Measurements from ENCODE around the gene AIFM3.

The AIFM3 gene

DNA sequence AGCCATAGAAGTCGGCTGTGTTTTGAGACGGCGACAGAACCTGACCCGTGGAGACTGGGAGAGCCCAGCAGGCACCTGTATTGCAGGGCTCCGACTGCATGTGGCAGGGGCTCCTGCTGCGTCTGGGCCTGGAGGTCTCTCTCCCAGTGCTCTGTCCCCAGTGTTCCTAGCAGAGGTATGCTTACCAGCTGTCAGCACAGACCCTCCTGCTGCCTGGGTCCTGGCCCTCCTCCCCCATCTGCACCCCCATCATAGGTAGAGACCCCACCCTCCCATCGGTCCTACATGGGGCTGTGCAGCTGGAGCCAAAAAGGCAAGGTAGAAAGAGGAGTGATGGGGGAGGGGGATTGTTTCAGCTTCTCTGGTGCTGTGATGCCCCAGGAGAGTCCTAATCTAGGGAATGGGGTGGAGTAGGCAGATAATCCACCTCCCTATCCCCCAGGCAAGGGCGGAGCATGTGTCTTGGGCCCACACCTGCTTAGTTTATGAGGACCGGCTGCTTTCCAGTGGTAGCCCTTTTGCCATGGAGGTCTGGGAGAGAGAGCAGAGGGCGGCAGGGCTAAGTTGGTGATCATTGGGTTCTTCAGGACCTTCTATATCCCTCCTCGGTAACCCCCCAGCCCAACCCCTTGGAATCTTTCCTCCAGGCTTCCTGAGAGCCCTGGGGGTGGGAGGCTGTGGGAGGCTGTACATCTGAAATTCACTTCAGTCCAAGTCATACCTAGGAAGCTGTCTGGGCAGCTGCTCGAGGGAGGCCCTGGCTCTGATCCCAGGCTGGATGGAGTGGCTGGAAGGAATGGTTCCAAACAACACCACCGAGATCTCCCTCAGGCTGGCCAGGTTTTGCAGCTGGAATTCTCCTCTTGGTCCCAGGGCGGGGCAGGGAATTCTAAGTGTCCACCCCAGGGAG, 60.0 kb downstream of the AIFM3 start:
- no peak for DNase-seq (ENCODE audit: low spot score)

DNA sequence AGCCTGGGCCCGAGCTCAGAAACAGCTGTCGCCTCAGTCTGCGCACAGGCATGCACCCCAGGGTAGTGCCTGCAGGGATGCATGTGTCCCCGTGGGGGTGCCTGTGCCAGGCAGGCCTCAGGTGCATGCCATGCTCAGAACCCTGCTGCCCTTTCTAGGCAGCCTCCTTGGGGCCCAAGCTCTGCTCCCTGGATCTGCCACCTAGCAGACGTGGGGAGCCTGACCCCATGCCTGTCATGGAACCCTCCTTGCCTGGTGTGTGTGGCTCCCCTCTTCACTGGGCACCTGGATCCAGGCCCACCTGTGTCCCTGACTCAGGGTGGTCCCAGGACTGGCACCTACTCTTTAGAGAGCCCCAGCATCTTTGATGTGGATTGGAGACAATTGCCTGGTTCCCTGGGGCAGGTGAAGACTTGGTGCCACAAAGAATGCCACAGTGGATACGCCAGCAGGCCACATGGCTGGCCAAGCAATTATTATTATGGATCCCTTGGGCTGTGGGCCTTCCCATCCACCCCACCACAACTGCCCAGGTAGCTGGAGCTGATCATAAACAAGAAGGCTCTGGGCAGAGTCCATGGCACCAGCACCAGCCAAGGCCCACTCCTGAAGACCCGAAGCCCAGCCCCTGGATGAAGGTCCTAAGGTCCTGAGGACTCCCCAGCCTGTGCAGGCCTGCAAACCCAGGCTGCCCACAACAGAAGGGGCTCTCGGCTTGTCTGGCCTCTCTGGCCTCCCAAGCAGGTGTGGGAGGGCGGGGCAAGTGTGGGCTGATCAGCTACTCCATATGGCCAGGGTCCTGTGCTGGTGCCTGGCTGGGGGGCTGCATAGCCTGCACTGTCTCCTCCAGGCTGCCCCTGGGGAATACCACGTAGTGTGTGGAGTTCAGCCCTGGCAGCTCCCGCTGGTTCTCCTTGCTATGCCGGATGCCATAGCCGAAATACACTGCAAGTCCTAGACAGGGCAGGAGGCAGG, 61.5 kb downstream of the AIFM3 start:
- DNase-seq (ENCODE audit: low spot score): no peak

DNA sequence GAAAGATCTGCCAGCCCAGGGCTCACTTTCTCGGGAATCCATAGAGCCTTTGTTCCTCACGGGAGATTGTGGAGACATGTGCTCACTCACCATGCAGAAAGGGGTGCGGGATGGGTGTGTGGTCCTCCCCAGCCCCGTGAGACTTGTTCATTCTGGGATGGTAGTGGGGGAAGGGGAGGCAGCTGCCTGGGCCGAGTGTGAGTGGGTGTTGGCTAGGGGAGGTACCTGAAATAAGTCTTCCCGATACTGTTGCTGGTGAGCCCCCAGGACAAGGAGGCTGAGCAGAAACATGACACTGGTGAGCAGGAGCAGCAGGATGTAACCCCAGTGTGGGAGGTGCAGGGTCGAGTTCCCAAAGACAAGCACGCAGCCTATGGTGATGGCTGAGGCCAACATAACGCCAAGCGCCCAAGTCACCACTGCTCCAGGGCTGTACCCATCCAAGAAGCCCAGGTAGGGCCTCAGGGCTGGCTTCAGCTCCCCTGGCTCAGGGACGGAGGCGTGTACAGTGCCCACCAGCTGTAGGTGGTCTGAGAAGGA, 62.5 kb downstream of the AIFM3 start:
- no peak for DNase-seq (ENCODE audit: low spot score)

DNA sequence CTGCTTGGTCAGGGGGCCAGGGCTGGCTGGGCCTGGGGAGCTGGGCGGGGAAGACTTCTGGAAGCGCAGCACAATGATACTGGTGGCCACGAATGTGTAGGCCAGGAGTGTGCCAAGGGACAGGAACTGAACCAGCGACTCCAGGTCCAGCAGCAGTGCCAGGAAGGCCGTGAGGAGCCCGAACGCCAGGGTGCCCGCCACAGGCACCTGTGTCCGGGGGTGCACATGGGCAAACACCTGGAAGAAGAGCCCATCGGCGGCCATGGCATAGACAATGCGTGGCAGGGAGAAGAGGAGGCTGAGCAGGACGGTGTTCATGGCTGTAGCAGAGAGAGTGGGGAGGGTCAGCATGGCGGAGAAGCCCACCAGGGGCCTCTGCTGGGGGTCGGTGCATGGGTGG, 63.0 kb downstream of the AIFM3 start:
- DNase-seq (ENCODE audit: low spot score): no peak

Measured in COLO829 (cell line).